Natural killer cell treated with Interleukin-12 subunit alpha and Interleukin-12 subunit beta and Interleukin-15 and Interleukin-18, amount 100 ng/mL, for 72 hours (primary cell): Measurements from ENCODE around the gene DENND1C. TPM values are rescaled to one million over a fixed set of nuclear protein-coding genes. Genes with fewer than 3 reads are reported as not detected.

Source experiments
- ATAC-seq, 2 donors: fragments of 150-1000 bp; cut with Tn5 transposase in 1 of 2; sonication (Bioruptor Pico), chemical (Tn5 transposase) in 1 of 2; 2 replicates each; pipeline ENCODE4 v1.10.0; 2021
- DNase-seq: peaks from one replicate; pipeline ENCODE4 v3.0.0; 2022; ENCODE audit warnings: low spot score
- H3K27ac Mint-ChIP-seq, 2 donors: 1 replicate in 1 of 2; 2 replicates in 1 of 2; pipeline ENCODE4 v1.8.0; 2022; ENCODE audit warnings: mixed read lengths in 2 of 2, mild to moderate bottlenecking in 1 of 2, moderate library complexity in 1 of 2
- H3K27me3 Mint-ChIP-seq, 2 donors: 1 replicate in 1 of 2; 2 replicates in 1 of 2; pipeline ENCODE4 v1.8.0; 2022; ENCODE audit warnings: mixed read lengths in 2 of 2
- H3K36me3 Mint-ChIP-seq: one replicate; pipeline ENCODE4 v1.8.0; 2022; ENCODE audit warnings: mixed read lengths
- H3K4me1 Mint-ChIP-seq, 2 donors: 1 replicate in 1 of 2; 2 replicates in 1 of 2; pipeline ENCODE4 v1.8.0; 2022; ENCODE audit warnings: low read depth in 2 of 2, mixed read lengths in 2 of 2, mild to moderate bottlenecking in 1 of 2
- H3K4me3 Mint-ChIP-seq: one replicate; pipeline ENCODE4 v1.8.0; 2022; ENCODE audit warnings: mixed read lengths
- H3K9me3 Mint-ChIP-seq: 2 replicates; pipeline ENCODE4 v1.8.0; 2022; ENCODE audit warnings: mixed read lengths
- total RNA-seq, 2 donors: library from RNA; stranded (reverse); gene quantifications; one replicate each; pipeline ENCODE4 v1.2.3, GENCODE V29; 2022

The DENND1C gene
- total RNA-seq, 2 donors from 2014 or later: 73.6 to 131 TPM

DNA sequence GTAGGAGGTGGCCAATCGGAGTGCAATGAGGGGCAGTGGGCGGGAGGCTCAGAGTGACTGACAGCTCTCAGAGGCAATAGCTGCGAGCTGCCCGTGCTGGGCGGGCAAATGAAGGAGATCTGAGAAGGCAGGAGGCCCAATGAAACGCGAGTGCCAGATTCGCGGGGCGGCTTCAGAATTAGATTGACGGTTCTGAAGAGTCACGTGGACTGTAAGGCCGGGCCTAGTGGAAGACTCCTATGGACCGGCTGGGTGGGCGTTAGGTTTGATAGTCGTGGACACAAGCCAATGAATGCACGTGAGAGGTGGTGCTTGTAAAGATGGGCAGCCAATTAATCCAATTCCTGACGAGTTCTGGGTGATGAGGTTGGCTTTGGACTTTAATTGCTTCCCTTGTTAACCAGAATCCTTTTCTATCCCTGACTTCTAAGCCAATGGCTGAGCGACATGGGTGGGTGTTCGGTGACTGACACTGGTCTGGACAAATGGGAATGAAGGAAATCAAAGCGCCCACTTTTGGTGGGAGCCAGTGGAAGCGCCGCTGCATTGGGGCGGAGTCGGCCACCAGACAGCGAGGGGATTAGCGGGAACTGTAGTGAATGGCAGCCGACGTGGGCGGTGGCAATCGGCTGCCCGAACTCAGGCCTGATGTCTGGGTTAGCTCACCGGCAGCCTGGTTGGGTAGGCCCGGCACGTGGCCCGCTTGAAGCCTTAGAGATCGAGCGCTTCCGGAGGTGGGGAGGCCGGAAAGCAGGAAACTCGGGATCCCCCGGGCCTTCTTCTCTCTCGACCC, 56.5 kb downstream of the DENND1C start:
- H3K27ac Mint-ChIP-seq: peak overlapping the region; percentile 55 to 67
- peak; percentile 93 to 94 for ATAC-seq

DNA sequence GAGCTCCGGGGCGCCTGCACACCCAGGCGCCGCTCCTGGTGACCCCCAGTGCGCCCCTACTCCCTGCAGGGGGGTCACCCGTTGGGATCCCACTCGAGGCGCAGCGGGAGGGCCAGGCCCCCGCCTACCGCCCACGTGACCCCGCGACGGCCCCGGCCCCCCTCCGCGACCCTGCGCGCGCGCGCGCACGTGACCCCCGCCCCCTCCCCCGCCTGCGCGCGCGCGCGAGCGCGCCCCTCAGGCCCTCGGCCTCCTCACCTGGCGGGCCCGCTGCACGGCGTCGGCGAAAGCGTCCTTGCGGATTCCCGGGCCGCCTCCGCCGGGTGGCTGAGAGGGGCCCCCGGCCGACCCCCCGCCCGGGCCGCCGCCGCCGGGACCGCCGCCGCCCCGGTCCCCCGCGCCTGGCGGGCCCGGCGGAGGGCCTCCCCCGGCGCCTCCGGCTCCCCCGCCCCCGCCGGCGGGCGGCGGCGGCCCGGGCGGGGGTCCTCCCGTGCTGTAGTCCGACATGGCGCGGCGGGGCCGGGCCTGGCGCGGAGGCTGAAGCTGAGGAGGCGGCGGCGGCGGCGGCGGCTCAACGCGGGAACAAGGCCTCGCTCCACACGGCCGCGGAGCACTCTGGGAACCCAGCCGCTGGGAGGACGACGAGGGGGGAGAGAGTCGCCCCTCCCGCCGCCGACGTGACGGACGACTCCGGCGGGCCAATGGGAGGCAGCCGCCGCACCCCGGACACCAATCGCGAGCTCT, 57.2 kb downstream of the DENND1C start, which contains the start of gene KHSRP:
KHSRP (minus strand) TSS at position 617 of the 744 bp plus-strand sequence; CDS start at position 507, 110 bp downstream.
- ATAC-seq: no peak
- H3K9me3 Mint-ChIP-seq: no peaks in the 10 kb centered on the region
- DNase-seq: no peak

More for the DNA sequence above, 56.5 kb downstream of the DENND1C start:
- Mint-ChIP-seq H3K36me3 (no peaks in the 10 kb centered on the region), H3K4me1 (peaks cover 27 to 30% of the 10 kb centered on the region in 2 donors), H3K4me3 (peak overlapping the region; percentile 69), H3K27me3 (no peaks in the 10 kb centered on the region), H3K9me3 (no peaks in the 10 kb centered on the region)
- DNase-seq: peak; percentile 100

DNA sequence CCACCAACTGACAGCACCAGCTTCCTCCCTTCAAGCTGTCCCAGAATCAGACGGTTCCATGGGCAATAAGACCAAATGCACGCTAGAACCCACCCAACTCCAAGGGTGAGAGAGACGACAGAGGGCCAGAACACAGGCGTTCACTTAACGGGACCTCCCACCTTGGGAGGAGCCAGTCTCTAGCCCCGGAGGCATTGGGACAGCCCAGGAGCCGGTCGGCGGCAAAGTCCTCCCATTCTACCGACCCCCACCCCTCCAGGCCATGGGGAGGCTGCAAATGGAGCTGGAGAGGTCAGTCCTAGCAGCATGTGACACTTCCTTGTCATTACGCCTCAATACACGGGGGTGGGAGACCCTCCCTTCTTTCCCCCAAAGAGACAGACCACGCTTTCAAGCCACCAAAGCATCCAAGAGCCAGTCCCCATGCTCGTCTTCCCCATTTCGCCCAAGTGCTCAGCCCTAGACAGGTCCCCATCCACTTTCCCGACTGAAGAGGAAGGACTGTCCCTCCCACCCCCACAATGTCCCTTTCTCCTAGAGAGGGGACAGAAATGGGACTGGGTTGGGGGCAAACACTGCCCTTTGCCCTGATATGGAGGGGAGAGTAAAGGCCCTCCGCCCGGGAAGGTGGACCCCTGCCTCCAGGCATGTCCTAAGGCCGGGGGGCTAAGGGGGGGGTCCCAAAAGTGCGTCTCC, 57.9 kb downstream of the DENND1C start:
- Mint-ChIP-seq H3K36me3 (no peaks in the 10 kb centered on the region), H3K27me3 (no peaks in the 10 kb centered on the region), H3K27ac (peak overlapping the region; percentile 55 to 86), H3K4me3 (peak overlapping the region; percentile 93), H3K9me3 (no peaks in the 10 kb centered on the region), H3K4me1 (peaks cover 29 to 30% of the 10 kb centered on the region in 2 donors)
- ATAC-seq (no peak), DNase-seq (no peak)

More for the DNA sequence above, 57.2 kb downstream of the DENND1C start, which contains the start of gene KHSRP:
- Mint-ChIP-seq H3K27me3 (no peaks in the 10 kb centered on the region), H3K36me3 (no peaks in the 10 kb centered on the region), H3K4me3 (peak within 1 kb of the TSS; percentile 93), H3K4me1 (peaks cover 29 to 30% of the 10 kb centered on the region in 2 donors), H3K27ac (peak within 1 kb of the TSS; percentile 55 to 86)

DNA sequence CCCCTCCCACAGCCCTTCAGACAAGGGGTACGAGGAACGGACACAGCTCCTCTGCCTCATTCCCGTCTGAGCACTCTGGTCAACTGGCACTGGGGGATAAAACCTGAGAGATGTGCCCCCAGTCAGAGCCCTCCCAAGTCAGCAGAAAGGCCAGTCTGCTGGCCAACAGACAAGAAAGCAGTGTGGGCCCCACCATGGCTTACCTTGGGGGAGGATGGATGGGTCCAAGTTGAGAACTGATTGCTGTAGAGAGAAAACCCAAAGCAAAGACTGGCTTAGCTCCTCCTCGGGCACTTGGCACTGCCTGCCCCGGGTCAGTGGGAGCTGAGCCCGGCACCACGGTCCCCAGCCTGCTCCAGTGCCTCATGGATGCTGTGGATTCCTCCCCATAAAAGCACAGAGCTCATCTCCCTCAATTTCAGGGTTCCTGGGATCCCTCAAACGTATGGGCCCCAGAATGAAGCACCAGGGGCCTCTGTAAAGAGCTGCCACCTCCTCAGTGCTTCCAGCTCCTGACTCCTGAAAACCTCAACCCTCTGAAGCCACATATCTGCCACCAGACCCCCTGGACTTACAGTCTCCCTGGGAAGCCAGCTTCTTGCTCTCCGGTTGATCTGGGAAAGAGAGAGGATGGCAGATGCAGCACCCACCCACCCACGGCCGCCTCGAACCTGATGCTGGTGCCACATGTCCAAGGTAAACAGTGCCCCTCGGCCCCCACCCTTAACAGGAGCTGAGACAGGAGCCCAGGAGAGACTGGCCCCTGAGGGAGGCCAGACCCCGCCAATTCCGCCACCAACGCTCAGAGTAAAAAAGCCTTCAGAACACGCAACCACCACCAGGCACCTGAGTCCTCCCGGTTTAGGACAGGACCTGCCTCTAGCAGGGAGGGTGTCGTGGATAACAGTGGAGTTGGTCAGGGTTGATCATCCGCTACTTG, 60.2 kb downstream of the DENND1C start:
- ATAC-seq: no peak
- H3K27me3 Mint-ChIP-seq: no peaks in the 10 kb centered on the region
- no peak overlapping the region for H3K4me3 Mint-ChIP-seq
- H3K4me1 Mint-ChIP-seq: peaks cover 29 to 30% of the 10 kb centered on the region in 2 donors
- H3K9me3 Mint-ChIP-seq: no peaks in the 10 kb centered on the region
- H3K27ac Mint-ChIP-seq: no peak overlapping the region
- H3K36me3 Mint-ChIP-seq: no peaks in the 10 kb centered on the region
- DNase-seq: no peak

DNA sequence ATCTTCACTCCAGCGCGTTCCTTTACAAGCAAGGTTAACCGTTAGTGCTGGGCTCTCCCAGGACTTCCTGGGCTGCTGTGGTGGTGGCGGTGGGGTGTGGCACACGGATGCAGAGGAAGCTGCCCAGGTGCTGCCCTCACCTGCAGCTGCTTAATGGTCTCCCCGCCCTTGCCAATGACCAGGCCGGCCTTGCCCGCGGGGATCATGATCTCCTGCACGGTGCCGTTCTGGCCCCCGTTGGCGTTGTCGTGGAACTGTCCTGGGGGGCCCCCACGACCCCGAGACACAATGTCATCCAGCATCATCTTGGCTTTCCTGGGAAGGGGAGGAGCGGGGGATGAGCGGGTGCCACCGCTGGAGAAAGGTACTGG, 63.0 kb downstream of the DENND1C start:
- no peaks in the 10 kb centered on the region for H3K27me3 Mint-ChIP-seq
- ATAC-seq (no peak), DNase-seq (no peak)
- no peak overlapping the region for H3K27ac Mint-ChIP-seq
- H3K4me1 Mint-ChIP-seq: peaks cover 16 to 19% of the 10 kb centered on the region in 2 donors
- no peaks in the 10 kb centered on the region for H3K9me3 Mint-ChIP-seq
- H3K4me3 Mint-ChIP-seq: no peak overlapping the region
- H3K36me3 Mint-ChIP-seq: no peaks in the 10 kb centered on the region

DNA sequence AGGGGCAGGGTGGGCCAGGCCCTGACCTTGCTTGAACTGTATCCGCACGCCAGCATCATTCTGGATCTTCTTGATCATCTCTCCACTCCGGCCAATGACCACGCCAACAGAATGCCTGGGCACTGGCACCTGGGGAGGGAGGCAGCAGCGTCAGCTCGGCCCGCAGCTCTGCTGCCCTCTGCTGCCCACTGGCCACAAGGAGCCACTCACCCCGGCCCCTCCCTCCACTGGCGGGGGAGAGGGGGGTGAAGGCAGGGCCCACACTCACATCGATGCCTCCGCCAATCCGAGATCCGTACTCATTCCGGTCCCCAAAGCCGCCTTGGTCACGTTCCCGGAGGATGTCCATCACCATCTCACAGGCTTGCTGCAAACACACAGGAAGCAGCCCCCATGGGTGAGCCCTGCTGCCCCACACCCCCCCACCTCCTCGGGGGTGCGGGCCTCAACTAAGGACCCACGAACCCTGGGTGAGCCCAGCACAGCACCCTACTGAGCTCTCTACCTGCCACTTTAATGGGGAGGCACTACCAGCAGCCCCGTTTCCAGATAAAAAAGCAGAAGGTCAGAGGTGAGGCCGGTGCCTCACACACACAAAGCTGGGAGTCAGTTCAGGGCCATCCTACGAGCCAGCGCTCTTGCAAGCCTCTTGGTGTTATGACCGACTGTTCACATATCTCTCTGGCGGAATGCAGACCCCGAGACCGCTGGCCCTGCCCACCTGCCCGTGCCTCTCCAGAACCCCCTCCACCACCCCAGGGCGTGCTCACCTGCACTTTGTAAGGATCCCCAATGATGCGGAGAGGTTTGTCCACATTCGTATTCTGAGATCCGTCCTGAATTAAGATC, 63.6 kb downstream of the DENND1C start:
- DNase-seq (no peak), ATAC-seq (no peak)
- peaks cover 10 to 13% of the 10 kb centered on the region in 2 donors for H3K4me1 Mint-ChIP-seq
- H3K9me3 Mint-ChIP-seq: no peaks in the 10 kb centered on the region
- H3K36me3 Mint-ChIP-seq: no peaks in the 10 kb centered on the region
- H3K27ac Mint-ChIP-seq: no peak overlapping the region
- no peaks in the 10 kb centered on the region for H3K27me3 Mint-ChIP-seq
- no peak overlapping the region for H3K4me3 Mint-ChIP-seq

Other genes with a start within 250 kb of the DENND1C start
- 100 to 1,000 TPM in 1 of 2 donors, 10 to 100 TPM in 1; 44.7 to 104 TPM for gene MLLT1, start 201.8 kb downstream of the DENND1C start, total RNA-seq
- gene ACER1, start 148.2 kb downstream of the DENND1C start, total RNA-seq: not detected
- 100 to 1,000 TPM; 115 to 146 TPM for gene CLPP, start 120.3 kb downstream of the DENND1C start, total RNA-seq
- gene ALKBH7, start 109.0 kb downstream of the DENND1C start, total RNA-seq: 10 to 100 TPM; 29.2 to 31.3 TPM
- 1 to 10 TPM; 1.8 to 1.9 TPM for gene PSPN, start 105.9 kb downstream of the DENND1C start, total RNA-seq
- 10 to 100 TPM; 71.1 to 72.6 TPM for gene GTF2F1, start 88.6 kb downstream of the DENND1C start, total RNA-seq
- gene KHSRP, start 57.0 kb downstream of the DENND1C start, total RNA-seq: 100 to 1,000 TPM; 260 to 386 TPM
- not detected for gene SLC25A41, start 48.0 kb downstream of the DENND1C start, total RNA-seq
- gene SLC25A23, start 22.0 kb downstream of the DENND1C start, total RNA-seq: 10 to 100 TPM in 1 of 2 donors, 1 to 10 TPM in 1; 5.4 to 10.5 TPM
- gene CRB3, start 17.5 kb downstream of the DENND1C start, total RNA-seq: not detected
- gene TUBB4A, start 20.5 kb upstream of the DENND1C start, total RNA-seq: 1 to 10 TPM; 1.4 to 3.2 TPM
- gene TNFSF9, start 49.2 kb upstream of the DENND1C start, total RNA-seq: 1 to 10 TPM; 3.4 to 3.8 TPM
- gene CD70, start 109.4 kb upstream of the DENND1C start, total RNA-seq: 10 to 100 TPM; 10.6 to 26.1 TPM
- gene TNFSF14, start 188.4 kb upstream of the DENND1C start, total RNA-seq: 10 to 100 TPM in 1 of 2 donors, 1 to 10 TPM in 1; 4.5 to 11.3 TPM
- gene C3, start 238.9 kb upstream of the DENND1C start, total RNA-seq: 1 to 10 TPM; 3.5 to 9.2 TPM